Measurements from ENCODE around the gene CRACR2A.

GRCh38 chr12:3634348-3634747 is 118.6 kb downstream of the CRACR2A start:
- TF ChIP-seq LCOR (CRISPR knock-in tag; IDR thresholded peaks at IDR 0.05) (no peak), ILF3 (IDR thresholded peaks at IDR 0.05; ENCODE audit: borderline replicate concordance) (no peak), EP300 (IDR thresholded peaks at IDR 0.05; ENCODE audit: low read length) (no peak), PREB (CRISPR knock-in tag; IDR thresholded peaks at IDR 0.05) (no peak), CTCF (IDR thresholded peaks at IDR 0.05 in 2 of 3, conservative IDR thresholded peaks at IDR 0.05 in 1 of 3; ENCODE audit: insufficient read depth in 2 of 3, low read depth in 1 of 3, low read length in 3 of 3) (no peak), CBX5 (IDR thresholded peaks at IDR 0.05; ENCODE audit: borderline replicate concordance, low read depth) (no peak), ZZZ3 (IDR thresholded peaks at IDR 0.05) (no peak), POLR2AphosphoS5 (IDR thresholded peaks at IDR 0.05; ENCODE audit: control insufficient read depth, insufficient read depth, low read depth, low read length) (no peak), TOE1 (IDR thresholded peaks at IDR 0.05; ENCODE audit: borderline replicate concordance) (no peak), TOE1 (CRISPR knock-in tag; IDR thresholded peaks at IDR 0.05; ENCODE audit: borderline replicate concordance, low read depth) (no peak), CBFB (CRISPR knock-in tag; IDR thresholded peaks at IDR 0.05) (no peak)

All from K562 (cell line).